MCF 10A (cell line): Measurements from ENCODE around the gene RAG2. TPM values are rescaled to one million over a fixed set of nuclear protein-coding genes. Genes with fewer than 3 reads are reported as not detected.

Source experiments
- Bru-seq: library from RNA; stranded (reverse); fragments of 400-500 nt; gene quantifications from one replicate; lab custom pipeline; 2021; lab: Mats Ljungman, UMichigan
- BruChase-seq, 2 experiments: library from RNA; stranded (reverse); fragments of 400-500 nt; gene quantifications; one replicate each; lab custom pipeline; 2021; lab: Mats Ljungman, UMichigan
- BruUV-seq: library from RNA; stranded (reverse); fragments of 400-500 nt; replicated peaks from 2 replicates; lab custom pipeline; 2021; lab: Mats Ljungman, UMichigan
- CTCF ChIA-PET: fragments of 300-600 bp; sonication (Branson Sonifier 250); formaldehyde crosslinking; extraction: SDS; loops from one replicate; lab custom pipeline; 2021; ENCODE audit warnings: antibody characterized with exemption, inconsistent platforms; lab: Yijun Ruan, JAX
- POLR2A ChIA-PET: fragments of 300-600, 350-650 bp; sonication (Branson Sonifier 250); formaldehyde crosslinking; extraction: SDS; loops from one replicate; lab custom pipeline; 2020; ENCODE audit warnings: antibody characterized with exemption, inconsistent platforms; lab: Yijun Ruan, JAX
- DNase-seq: peaks from one replicate; pipeline ENCODE4 v3.0.0-alpha.2; 2018; ENCODE audit not compliant: unreplicated experiment
- H3K27ac Mint-ChIP-seq: one replicate; pipeline ENCODE4 v1.8.0; 2022; ENCODE audit warnings: mild to moderate bottlenecking, low read depth, mixed read lengths; ENCODE audit not compliant: unreplicated experiment
- H3K27me3 Mint-ChIP-seq: one replicate; pipeline ENCODE4 v1.8.0; 2022; ENCODE audit warnings: mixed read lengths; ENCODE audit not compliant: insufficient read depth, unreplicated experiment
- H3K36me3 Mint-ChIP-seq: one replicate; pipeline ENCODE4 v1.8.0; 2022; ENCODE audit warnings: mild to moderate bottlenecking, moderate library complexity, mixed read lengths; ENCODE audit not compliant: insufficient read depth, unreplicated experiment
- H3K4me1 Mint-ChIP-seq: one replicate; pipeline ENCODE4 v1.8.0; 2022; ENCODE audit warnings: mixed read lengths; ENCODE audit not compliant: insufficient read depth, unreplicated experiment
- H3K4me3 Mint-ChIP-seq: one replicate; pipeline ENCODE4 v1.8.0; 2022; ENCODE audit warnings: mild to moderate bottlenecking, moderate library complexity, mixed read lengths; ENCODE audit not compliant: unreplicated experiment
- H3K9me3 Mint-ChIP-seq: one replicate; pipeline ENCODE4 v1.8.0; 2022; ENCODE audit warnings: mixed read lengths; ENCODE audit not compliant: unreplicated experiment
- intact Hi-C: fragments of 100-400 bp; cut with micrococcal nuclease; formaldehyde crosslinking; loops from 2 replicates; pipeline ENCODE4 v1.14.1; 2022
- long read RNA-seq: library from polyadenylated mRNA; stranded (forward); transcript quantifications from one replicate; pipeline ENCODE4 v2.0.0, GENCODE V29; 2022
- total RNA-seq: library from RNA; stranded (reverse); gene quantifications from 2 replicates; pipeline ENCODE4 v1.2.3, GENCODE V29; 2022
- TF ChIP-seq, protein P1 (sequence below): fragments of 200-600 bp; IDR thresholded peaks from one replicate; pipeline ENCODE4 v1.8.0; 2022; ENCODE audit warnings: antibody characterized with exemption, mild to moderate bottlenecking; ENCODE audit not compliant: unreplicated experiment

RAG2 gene
- total RNA-seq (not detected in 2 replicates), Bru-seq, nascent RNA (not detected), BruChase-seq, experiment 1, labeled RNA remaining after a 6-hour chase (not detected), BruChase-seq, experiment 2, labeled RNA remaining after a 2-hour chase (not detected)
- long read RNA-seq = 0 reads

DNA sequence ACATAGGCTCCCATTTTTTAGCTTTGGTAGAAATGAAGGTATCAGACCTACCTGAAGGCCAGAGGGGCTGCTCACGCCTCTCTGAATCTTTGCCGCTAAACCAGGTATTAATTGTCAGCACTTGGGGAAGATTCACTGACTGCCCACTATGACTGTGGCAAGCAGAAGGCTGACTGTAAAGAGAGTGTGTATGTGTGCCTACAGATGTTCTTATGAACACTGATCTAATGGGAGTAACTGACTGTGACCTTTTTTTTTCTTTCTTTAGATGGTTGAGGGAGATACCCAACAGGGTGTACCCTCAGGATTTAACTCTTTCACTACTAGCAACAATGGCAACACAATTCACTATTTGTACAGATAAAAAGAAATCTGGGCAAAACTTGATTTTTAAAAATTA is at the start of gene RAG2:
RAG2 (minus strand) TSS at position 186 of the 400 bp plus-strand sequence. CDS start 4,068 bp downstream, outside the sequence.
- BruUV-seq = no TSS peak
- Mint-ChIP-seq H3K36me3 (no peaks in the 10 kb centered on the region), H3K4me1 (peaks cover 5% of the 10 kb centered on the region), H3K27me3 (peaks cover 4% of the 10 kb centered on the region), H3K4me3 (no peak within 1 kb of the TSS), H3K9me3 (no peaks in the 10 kb centered on the region), H3K27ac (no peak within 1 kb of the TSS)
- TF ChIP-seq, protein P1, sequence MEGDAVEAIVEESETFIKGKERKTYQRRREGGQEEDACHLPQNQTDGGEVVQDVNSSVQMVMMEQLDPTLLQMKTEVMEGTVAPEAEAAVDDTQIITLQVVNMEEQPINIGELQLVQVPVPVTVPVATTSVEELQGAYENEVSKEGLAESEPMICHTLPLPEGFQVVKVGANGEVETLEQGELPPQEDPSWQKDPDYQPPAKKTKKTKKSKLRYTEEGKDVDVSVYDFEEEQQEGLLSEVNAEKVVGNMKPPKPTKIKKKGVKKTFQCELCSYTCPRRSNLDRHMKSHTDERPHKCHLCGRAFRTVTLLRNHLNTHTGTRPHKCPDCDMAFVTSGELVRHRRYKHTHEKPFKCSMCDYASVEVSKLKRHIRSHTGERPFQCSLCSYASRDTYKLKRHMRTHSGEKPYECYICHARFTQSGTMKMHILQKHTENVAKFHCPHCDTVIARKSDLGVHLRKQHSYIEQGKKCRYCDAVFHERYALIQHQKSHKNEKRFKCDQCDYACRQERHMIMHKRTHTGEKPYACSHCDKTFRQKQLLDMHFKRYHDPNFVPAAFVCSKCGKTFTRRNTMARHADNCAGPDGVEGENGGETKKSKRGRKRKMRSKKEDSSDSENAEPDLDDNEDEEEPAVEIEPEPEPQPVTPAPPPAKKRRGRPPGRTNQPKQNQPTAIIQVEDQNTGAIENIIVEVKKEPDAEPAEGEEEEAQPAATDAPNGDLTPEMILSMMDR = no peak
- intact Hi-C loops = no loop called here
- ChIA-PET POLR2A (interaction anchor here (1.2 kb wide), 1 partner anchor 10 kb away, joined by 3 read pairs; no protein-coding TSS in a partner anchor), CTCF (no interaction called here)
- DNase-seq = no peak

DNA sequence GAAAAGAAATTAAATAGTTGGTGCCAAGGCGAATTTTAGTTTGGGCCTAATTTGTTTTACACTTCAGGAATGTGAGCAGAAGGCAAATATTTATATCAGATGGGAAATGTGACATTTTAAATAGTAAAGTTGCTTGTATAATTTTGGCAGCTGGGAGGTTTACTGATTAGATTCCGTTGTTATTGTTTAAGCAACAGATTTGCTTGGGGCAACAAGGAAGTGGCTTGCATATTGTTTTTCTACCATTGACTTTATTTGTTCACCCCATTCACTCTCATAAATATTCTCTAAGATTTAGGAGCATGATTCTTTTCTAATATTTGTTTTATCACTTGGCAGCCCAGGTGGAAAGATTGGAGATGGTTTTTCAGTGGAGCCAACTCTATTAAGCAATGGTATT is 40.5 kb upstream of the RAG2 start:
- intact Hi-C loops = no loop called here
- H3K36me3 Mint-ChIP-seq = peaks cover 18% of the 10 kb centered on the region
- H3K9me3 Mint-ChIP-seq = no peaks in the 10 kb centered on the region
- no peaks in the 10 kb centered on the region for H3K4me1 Mint-ChIP-seq
- no peak overlapping the region for H3K4me3 Mint-ChIP-seq
- BruUV-seq = no TSS peak
- no peaks in the 10 kb centered on the region for H3K27me3 Mint-ChIP-seq
- POLR2A ChIA-PET = no interaction called here
- H3K27ac Mint-ChIP-seq = no peak overlapping the region
- TF ChIP-seq, protein P1 = no peak
- CTCF ChIA-PET = interaction anchor here (0.7 kb wide), 1 partner anchor 128 kb away, joined by 4 read pairs; the partner anchor contains the start of gene TRAF6
- no peak for DNase-seq

DNA sequence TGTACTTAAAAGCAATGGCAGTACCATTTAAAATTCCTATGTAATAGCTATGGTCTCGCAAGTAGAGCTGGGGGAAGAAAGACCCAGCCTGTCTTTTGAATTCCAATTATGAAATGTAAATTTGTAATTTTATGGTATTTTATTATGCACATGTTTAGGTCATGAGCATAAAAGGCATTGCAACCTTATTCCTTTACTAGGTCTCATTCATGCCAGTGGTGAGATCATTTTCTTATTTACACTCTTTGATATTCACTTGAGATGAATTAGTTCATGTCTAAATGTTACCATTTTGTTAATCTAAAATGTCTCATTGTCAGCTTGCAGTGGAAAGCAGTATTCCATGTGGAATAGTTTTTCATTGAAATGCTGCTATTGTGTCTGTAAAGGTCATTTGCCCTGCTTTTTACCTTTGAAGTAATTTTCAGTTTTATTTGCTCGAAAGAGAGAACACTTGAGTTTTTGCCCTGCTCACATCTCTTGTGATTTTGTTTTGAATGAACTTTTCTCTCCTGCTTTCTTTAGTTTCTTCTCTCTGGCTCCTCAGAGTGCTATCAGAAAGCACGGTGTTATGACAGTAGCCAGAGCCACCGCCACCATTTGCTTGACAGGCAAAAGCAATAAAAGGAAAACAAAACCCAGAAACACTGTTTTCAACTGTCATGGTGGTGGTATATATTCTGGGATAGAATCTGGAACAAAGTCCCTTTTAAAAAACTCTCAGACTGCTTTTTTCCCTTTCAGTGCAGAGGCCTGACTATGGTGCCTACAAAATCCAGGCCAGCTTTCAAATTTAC is 37.2 kb upstream of the RAG2 start:
- Mint-ChIP-seq H3K27ac (no peak overlapping the region), H3K36me3 (peaks cover 18% of the 10 kb centered on the region), H3K9me3 (no peaks in the 10 kb centered on the region), H3K4me3 (no peak overlapping the region), H3K4me1 (no peaks in the 10 kb centered on the region), H3K27me3 (no peaks in the 10 kb centered on the region)
- ChIA-PET CTCF (interaction anchor here (0.7 kb wide), 1 partner anchor 23 kb away, joined by 3 read pairs; no protein-coding TSS in a partner anchor), POLR2A (no interaction called here)
- intact Hi-C loops = no loop called here
- BruUV-seq = no TSS peak
- TF ChIP-seq, protein P1 = no peak
- no peak for DNase-seq

DNA sequence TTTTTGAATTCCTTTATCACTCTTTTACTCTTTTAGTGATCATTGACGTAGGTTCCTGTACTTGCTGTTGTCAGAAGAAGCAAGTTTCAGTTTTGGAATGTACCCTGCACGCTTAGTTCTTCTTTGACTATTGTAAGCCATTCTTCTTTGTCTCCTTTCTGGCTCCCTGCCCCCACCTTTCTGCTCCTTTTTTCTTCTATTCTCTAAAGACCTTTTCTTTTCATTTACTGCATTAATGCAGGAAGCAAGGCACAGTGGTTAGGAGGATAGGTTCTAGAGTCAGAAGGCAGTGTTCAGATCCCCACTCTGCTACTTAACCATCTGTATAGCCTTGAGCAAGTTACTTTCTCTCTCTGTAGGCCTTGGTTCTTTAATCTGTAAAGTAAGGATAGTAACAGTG is 33.7 kb upstream of the RAG2 start:
- BruUV-seq = no TSS peak
- Mint-ChIP-seq H3K9me3 (no peaks in the 10 kb centered on the region), H3K4me1 (no peaks in the 10 kb centered on the region), H3K27ac (no peak overlapping the region), H3K36me3 (peaks cover 15% of the 10 kb centered on the region), H3K4me3 (no peak overlapping the region), H3K27me3 (no peaks in the 10 kb centered on the region)
- DNase-seq = no peak
- ChIA-PET CTCF (no interaction called here), POLR2A (no interaction called here)
- intact Hi-C loops = no loop called here
- TF ChIP-seq, protein P1 = no peak
